ENCODE results near the gene SHISAL2B. TPM values are rescaled to one million over a fixed set of nuclear protein-coding genes. Genes with fewer than 3 reads are reported as not detected.

SHISAL2B gene
- total and polyA plus RNA-seq, 2 donors (not counting 1 experiment from before 2014, with no cell fraction given): not detected

GRCh38 chr5:64671678-64672077 lies 18.6 kb upstream of the SHISAL2B start:
- 67% methylated on average over 2 of the region's 3 CpGs for WGBS (ENCODE audit: insufficient coverage)
- no peaks in the 10 kb centered on the region for H3K9me3 ChIP-seq (ENCODE audit: control extremely low read depth in 1 of 3, control insufficient read depth in 2 of 3, insufficient read depth in 1 of 3, low read length in 2 of 3)
- H3K4me1 ChIP-seq (ENCODE audit: control insufficient read depth in 2 of 2, insufficient read depth in 2 of 2, low read length in 2 of 2): no peaks in the 10 kb centered on the region
- ChIA-PET CTCF (no interaction called here), POLR2A (no interaction called here)
- ATAC-seq (ENCODE audit: low read depth) (no peak), DNase-seq (no peak)
- H2AFZ ChIP-seq (ENCODE audit: insufficient read depth, low read depth, low read length, poor library complexity, severe bottlenecking): no peak overlapping the region
- no peaks in the 10 kb centered on the region for H3K36me3 ChIP-seq (replicated peaks in 1 of 2; ENCODE audit: control extremely low read depth in 1 of 2, control insufficient read depth in 1 of 2, extremely low read depth in 1 of 2, insufficient read depth in 2 of 2, low read length in 1 of 2)
- no peak for TF ChIP-seq CTCF (IDR thresholded peaks at IDR 0.05)
- no peak for TF ChIP-seq EZH2 (IDR thresholded peaks at IDR 0.05; ENCODE audit: borderline replicate concordance, insufficient read depth, low read depth, low read length, poor library complexity, severe bottlenecking)
- no peak overlapping the region for H3K27ac ChIP-seq (ENCODE audit: low read length in 2 of 2)
- no peaks in the 10 kb centered on the region for H3K4me1 Mint-ChIP-seq
- intact Hi-C loops (cut with micrococcal nuclease): no loop called here
- peaks cover 4% of the 10 kb centered on the region for H3K9me3 Mint-ChIP-seq (ENCODE audit: insufficient read depth)
- H3K4me3 Mint-ChIP-seq: no peak overlapping the region
- H3K27me3 ChIP-seq (replicated peaks in 1 of 4; ENCODE audit: control extremely low read depth in 1 of 4, control insufficient read depth in 3 of 4, insufficient read depth in 4 of 4, low read length in 3 of 4): no peaks in the 10 kb centered on the region
- H4K20me1 ChIP-seq (ENCODE audit: control insufficient read depth, insufficient read depth, low read length, poor library complexity, severe bottlenecking): no peaks in the 10 kb centered on the region
- no peak overlapping the region for H3K9ac ChIP-seq (ENCODE audit: low read length)
- no peak overlapping the region for H3K4me3 ChIP-seq (ENCODE audit: control extremely low read depth in 1 of 5, extremely low read depth in 1 of 5, insufficient read depth in 1 of 5, low read depth in 2 of 5, low read length in 4 of 5)
- no peak overlapping the region for H3K27ac Mint-ChIP-seq
- no peaks in the 10 kb centered on the region for H3K79me2 ChIP-seq (ENCODE audit: control insufficient read depth, insufficient read depth, low read length)
- no peak overlapping the region for H3K4me2 ChIP-seq (replicated peaks; ENCODE audit: low read depth, low read length, poor library complexity, severe bottlenecking)
- H3K27me3 Mint-ChIP-seq: peaks cover 14% of the 10 kb centered on the region

- Histone ChIP-seq H2AFZ (ENCODE audit: insufficient read depth, low read depth, low read length, poor library complexity, severe bottlenecking) (no peak overlapping the region), H3K36me3 (replicated peaks in 1 of 2; ENCODE audit: control extremely low read depth in 1 of 2, control insufficient read depth in 1 of 2, extremely low read depth in 1 of 2, insufficient read depth in 2 of 2, low read length in 1 of 2) (no peaks in the 10 kb centered on the region), H3K4me2 (replicated peaks; ENCODE audit: low read depth, low read length, poor library complexity, severe bottlenecking) (no peak overlapping the region), H3K9ac (ENCODE audit: low read length) (no peak overlapping the region), H3K4me3 (ENCODE audit: control extremely low read depth in 1 of 5, extremely low read depth in 1 of 5, insufficient read depth in 1 of 5, low read depth in 2 of 5, low read length in 4 of 5) (no peak overlapping the region), H3K27ac (ENCODE audit: low read length in 2 of 2) (no peak overlapping the region), H3K9me3 (ENCODE audit: control extremely low read depth in 1 of 3, control insufficient read depth in 2 of 3, insufficient read depth in 1 of 3, low read length in 2 of 3) (no peaks in the 10 kb centered on the region), H3K27me3 (replicated peaks in 1 of 4; ENCODE audit: control extremely low read depth in 1 of 4, control insufficient read depth in 3 of 4, insufficient read depth in 4 of 4, low read length in 3 of 4) (peaks cover 0 to 9% (median 0%) of the 10 kb centered on the region in 4 experiments), H3K4me1 (ENCODE audit: control insufficient read depth in 2 of 2, insufficient read depth in 2 of 2, low read length in 2 of 2) (no peaks in the 10 kb centered on the region), H3K79me2 (ENCODE audit: control insufficient read depth, insufficient read depth, low read length) (no peaks in the 10 kb centered on the region), H4K20me1 (ENCODE audit: control insufficient read depth, insufficient read depth, low read length, poor library complexity, severe bottlenecking) (no peaks in the 10 kb centered on the region)
- ATAC-seq (ENCODE audit: low read depth) (no peak), DNase-seq (no peak)
- ChIA-PET POLR2A (no interaction called here), CTCF (interaction anchor here (1.3 kb wide), 1 partner anchor 8 kb away, joined by 3 read pairs; no protein-coding TSS in a partner anchor)
- no peak for TF ChIP-seq EZH2 (IDR thresholded peaks at IDR 0.05; ENCODE audit: borderline replicate concordance, insufficient read depth, low read depth, low read length, poor library complexity, severe bottlenecking)
- Mint-ChIP-seq H3K4me3 (no peak overlapping the region), H3K27ac (no peak overlapping the region), H3K9me3 (ENCODE audit: insufficient read depth) (no peaks in the 10 kb centered on the region), H3K27me3 (peaks cover 24% of the 10 kb centered on the region), H3K4me1 (no peaks in the 10 kb centered on the region)
- intact Hi-C loops (cut with micrococcal nuclease): no loop called here
- WGBS (ENCODE audit: insufficient coverage): 83% methylated on average over 3 of the region's 5 CpGs
These were observed 11.9 kb upstream of the SHISAL2B start for GRCh38 chr5:64678374-64678773.

Measured in B cell (primary cell).